Thymus (tissue), 11 donors: ENCODE results near the gene LAMA3. TPM values are rescaled to one million over a fixed set of nuclear protein-coding genes. Genes with fewer than 3 reads are reported as not detected.

Source experiments
- DNase-seq, 9 donors: peaks; one replicate each; pipeline ENCODE4 v3.0.0-alpha.2; 2013; ENCODE audit warnings: low spot score in 9 of 9, low read depth in 6 of 9, missing footprints in 1 of 9
- H3K27ac ChIP-seq, 2 donors: one replicate each; pipeline ENCODE4 v1.5.1; 2013; ENCODE audit warnings: control low read depth in 1 of 2, low read depth in 1 of 2, low read length in 1 of 2, mild to moderate bottlenecking in 1 of 2, moderate library complexity in 1 of 2
- H3K27me3 ChIP-seq, 2 donors: one replicate each; pipeline ENCODE4 v1.5.1; 2013; ENCODE audit warnings: low read length in 1 of 2; ENCODE audit not compliant: control insufficient read depth in 2 of 2, insufficient read depth in 1 of 2
- H3K36me3 ChIP-seq, 2 donors: one replicate each; pipeline ENCODE4 v1.5.1; 2013; ENCODE audit warnings: low read length in 1 of 2, mild to moderate bottlenecking in 1 of 2, moderate library complexity in 1 of 2; ENCODE audit not compliant: control insufficient read depth in 2 of 2, insufficient read depth in 2 of 2
- H3K4me1 ChIP-seq, 2 donors: one replicate each; pipeline ENCODE4 v1.5.1; 2013; ENCODE audit warnings: low read length in 2 of 2; ENCODE audit not compliant: control insufficient read depth in 2 of 2, insufficient read depth in 2 of 2
- H3K4me3 ChIP-seq, 2 donors: one replicate each; pipeline ENCODE4 v1.5.1; 2013; ENCODE audit warnings: low read length in 2 of 2, control low read depth in 1 of 2, mild to moderate bottlenecking in 1 of 2
- H3K9me3 ChIP-seq, 2 donors: one replicate each; pipeline ENCODE4 v1.5.1; 2013; ENCODE audit warnings: low read length in 1 of 2, mild to moderate bottlenecking in 1 of 2; ENCODE audit not compliant: control insufficient read depth in 2 of 2, insufficient read depth in 1 of 2
- WGBS: extraction: QIAGEN DNeasy Blood & Tissue Kit; methylation state at CpG from one replicate; pipeline ENCODE4 v1.1.7; 2013; 5-methylcytosine and 5-hydroxymethylcytosine counted together
- polyA plus RNA-seq: library from polyadenylated mRNA; stranded (reverse); fragments of 200-250 nt; gene quantifications from one replicate; pipeline ENCODE4 v1.2.3, GENCODE V29; 2013
- total RNA-seq: library from RNA; stranded (reverse); fragments of 120-200 nt; gene quantifications from one replicate; pipeline ENCODE4 v1.2.4, GENCODE V29; 2013
- donor health status: healthy.

Gene LAMA3
- total and polyA plus RNA-seq, 2 donors = 8.9 to 50.1 TPM

DNA sequence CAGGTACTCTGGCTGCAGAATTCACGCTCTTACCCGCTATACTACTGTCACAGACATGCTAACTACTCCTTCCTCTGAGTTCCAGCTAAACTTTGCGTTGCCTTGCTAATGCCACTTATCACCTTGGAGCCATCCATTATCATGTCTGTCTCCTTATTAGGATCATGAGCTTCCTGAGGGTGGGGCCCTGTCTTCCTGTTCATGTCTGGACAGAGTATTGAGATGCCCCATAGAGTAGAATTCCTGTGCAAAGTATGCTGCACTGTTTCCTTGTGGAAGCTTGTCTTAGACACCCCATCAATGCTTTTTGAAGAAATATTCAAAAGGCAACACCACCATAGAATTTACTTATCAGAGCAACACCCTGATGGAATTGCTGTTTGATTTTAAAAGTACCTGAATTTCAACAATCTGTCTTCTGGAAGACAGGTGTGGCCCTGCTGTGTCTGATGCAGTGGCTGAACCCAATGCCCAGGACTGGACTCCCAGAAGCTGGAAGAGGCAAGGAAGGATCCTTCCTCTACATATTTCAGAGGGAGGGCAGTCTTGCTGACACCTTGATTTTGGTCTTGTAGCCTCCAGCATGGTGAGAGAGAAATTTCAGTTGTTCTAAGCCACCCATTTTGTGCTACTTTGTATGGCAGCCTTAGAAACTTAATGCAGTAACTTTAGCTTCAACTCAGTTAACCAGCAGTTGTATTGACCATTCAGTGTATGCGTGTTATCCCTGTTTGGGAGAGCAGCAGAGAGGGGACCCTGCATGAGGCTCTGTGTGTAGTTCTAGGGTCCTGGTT lies 5.6 kb downstream of the LAMA3 start:
- DNase-seq = no peak
- Histone ChIP-seq H3K27ac (no peak overlapping the region), H3K36me3 (no peaks in the 10 kb centered on the region), H3K27me3 (peaks cover 6 to 27% of the 10 kb centered on the region in 2 donors), H3K9me3 (no peaks in the 10 kb centered on the region), H3K4me3 (no peak overlapping the region), H3K4me1 (peaks cover 0 to 4% of the 10 kb centered on the region in 2 donors)
- 99% methylated on average over 4 of the region's 4 CpGs for WGBS

DNA sequence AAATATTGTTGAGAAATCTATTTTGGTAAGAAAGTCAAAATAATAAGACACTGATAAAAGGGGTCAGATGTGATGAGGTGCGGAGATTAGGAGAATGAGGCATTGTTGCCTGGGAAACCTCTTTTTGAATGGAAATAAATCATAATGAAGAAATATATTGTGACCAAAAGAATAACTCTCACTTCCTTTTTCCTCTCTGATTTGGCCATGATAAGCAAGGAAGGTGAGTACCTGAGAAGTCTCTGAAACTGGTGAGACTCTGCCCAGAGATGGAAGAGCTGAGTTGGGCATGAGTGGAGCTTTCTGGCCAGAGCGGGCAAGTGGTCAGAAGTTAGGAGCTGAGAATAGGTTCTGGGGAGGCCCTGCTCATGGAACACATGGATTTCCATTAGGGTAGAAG lies 11.8 kb downstream of the LAMA3 start:
- H3K4me3 ChIP-seq = no peak overlapping the region
- H3K4me1 ChIP-seq = peaks cover 0 to 6% of the 10 kb centered on the region in 2 donors
- DNase-seq = no peak
- 72% methylated on average over 2 of the region's 2 CpGs for WGBS
- H3K27me3 ChIP-seq = peaks cover 0 to 3% of the 10 kb centered on the region in 2 donors
- H3K9me3 ChIP-seq = no peaks in the 10 kb centered on the region
- H3K36me3 ChIP-seq = no peaks in the 10 kb centered on the region
- no peak overlapping the region for H3K27ac ChIP-seq

GRCh38 chr18:23701544-23702064 lies 12.4 kb downstream of the LAMA3 start:
- Histone ChIP-seq H3K27ac (no peak overlapping the region), H3K27me3 (peaks cover 0 to 3% of the 10 kb centered on the region in 2 donors), H3K4me3 (no peak overlapping the region), H3K36me3 (no peaks in the 10 kb centered on the region), H3K9me3 (no peaks in the 10 kb centered on the region), H3K4me1 (peaks cover 0 to 6% of the 10 kb centered on the region in 2 donors)
- DNase-seq = no peak
- 97% methylated on average over 8 of the region's 8 CpGs for WGBS

- Histone ChIP-seq H3K9me3 (no peaks in the 10 kb centered on the region), H3K4me1 (peaks cover 0 to 6% of the 10 kb centered on the region in 2 donors), H3K27me3 (peaks cover 0 to 3% of the 10 kb centered on the region in 2 donors), H3K27ac (no peak overlapping the region), H3K4me3 (no peak overlapping the region), H3K36me3 (no peaks in the 10 kb centered on the region)
- WGBS = 94% methylated on average over 4 of the region's 4 CpGs
- DNase-seq = no peak
Measured at GRCh38 chr18:23702606-23703005, 13.4 kb downstream of the LAMA3 start.

DNA sequence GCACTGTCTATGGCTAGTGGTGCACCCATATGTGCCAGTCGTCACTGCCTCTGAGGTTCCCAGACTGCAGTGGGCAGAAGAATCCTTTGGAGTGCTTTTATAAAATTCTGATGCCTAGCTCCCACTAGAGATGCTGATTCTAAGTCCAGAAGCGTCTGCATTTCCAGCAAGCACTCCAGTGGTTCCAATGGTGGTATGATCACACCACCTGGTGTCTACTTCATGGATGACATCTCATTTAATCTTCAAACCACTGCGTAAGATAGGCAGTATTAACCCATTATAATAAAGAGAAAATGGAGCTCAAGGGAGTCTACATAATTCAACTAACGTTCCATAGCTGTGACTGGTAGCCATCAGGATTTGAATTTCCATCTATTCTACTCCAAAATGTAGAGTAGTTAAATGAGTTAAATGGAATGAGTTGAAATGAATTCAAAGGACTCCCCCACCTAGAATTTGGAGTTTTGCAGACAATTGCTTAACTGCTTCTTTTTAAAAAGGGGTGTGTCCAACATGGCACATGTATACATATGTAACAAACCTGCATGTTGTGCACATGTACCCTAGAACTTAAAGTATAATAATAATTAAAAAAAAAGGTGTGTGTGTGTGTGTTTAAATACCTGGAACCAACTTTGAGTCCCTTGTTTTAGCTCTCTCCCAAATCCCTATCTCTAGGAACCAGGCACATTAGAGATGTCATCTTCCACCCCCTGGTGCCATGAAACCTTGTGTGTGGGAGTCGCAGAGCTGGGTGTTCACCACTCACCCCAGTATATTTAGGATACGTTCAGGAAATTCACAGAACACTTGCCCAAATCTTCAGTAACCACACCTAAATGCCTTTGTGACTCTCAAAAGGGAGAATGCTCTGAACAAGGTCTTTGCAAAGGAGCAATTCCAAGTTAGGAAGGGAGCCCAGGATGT lies 14.1 kb downstream of the LAMA3 start:
- H3K27me3 ChIP-seq = peaks cover 0 to 3% of the 10 kb centered on the region in 2 donors
- H3K36me3 ChIP-seq = no peaks in the 10 kb centered on the region
- peaks cover 0 to 6% of the 10 kb centered on the region in 2 donors for H3K4me1 ChIP-seq
- DNase-seq = peak in 4 of 9 donors; percentile 13 to 38 (median 27)
- peak overlapping the region in 1 of 2 donors; percentile 67 for H3K27ac ChIP-seq
- H3K4me3 ChIP-seq = no peak overlapping the region
- 69% methylated on average over 6 of the region's 6 CpGs for WGBS
- no peaks in the 10 kb centered on the region for H3K9me3 ChIP-seq

- Histone ChIP-seq H3K9me3 (no peaks in the 10 kb centered on the region), H3K27ac (peak overlapping the region in 1 of 2 donors; percentile 67), H3K4me3 (no peak overlapping the region), H3K4me1 (peaks cover 0 to 6% of the 10 kb centered on the region in 2 donors), H3K27me3 (peaks cover 0 to 3% of the 10 kb centered on the region in 2 donors), H3K36me3 (no peaks in the 10 kb centered on the region)
- DNase-seq = no peak
- WGBS = 78% methylated on average over 6 of the region's 6 CpGs
Measured at GRCh38 chr18:23703987-23704384, 14.7 kb downstream of the LAMA3 start.

- no peaks in the 10 kb centered on the region for H3K9me3 ChIP-seq
- H3K4me1 ChIP-seq = peaks cover 0 to 6% of the 10 kb centered on the region in 2 donors
- peaks cover 0 to 3% of the 10 kb centered on the region in 2 donors for H3K27me3 ChIP-seq
- no peak overlapping the region for H3K27ac ChIP-seq
- no peaks in the 10 kb centered on the region for H3K36me3 ChIP-seq
- H3K4me3 ChIP-seq = no peak overlapping the region
- no peak for DNase-seq
Measured at GRCh38 chr18:23704806-23705205, 15.6 kb downstream of the LAMA3 start.

DNA sequence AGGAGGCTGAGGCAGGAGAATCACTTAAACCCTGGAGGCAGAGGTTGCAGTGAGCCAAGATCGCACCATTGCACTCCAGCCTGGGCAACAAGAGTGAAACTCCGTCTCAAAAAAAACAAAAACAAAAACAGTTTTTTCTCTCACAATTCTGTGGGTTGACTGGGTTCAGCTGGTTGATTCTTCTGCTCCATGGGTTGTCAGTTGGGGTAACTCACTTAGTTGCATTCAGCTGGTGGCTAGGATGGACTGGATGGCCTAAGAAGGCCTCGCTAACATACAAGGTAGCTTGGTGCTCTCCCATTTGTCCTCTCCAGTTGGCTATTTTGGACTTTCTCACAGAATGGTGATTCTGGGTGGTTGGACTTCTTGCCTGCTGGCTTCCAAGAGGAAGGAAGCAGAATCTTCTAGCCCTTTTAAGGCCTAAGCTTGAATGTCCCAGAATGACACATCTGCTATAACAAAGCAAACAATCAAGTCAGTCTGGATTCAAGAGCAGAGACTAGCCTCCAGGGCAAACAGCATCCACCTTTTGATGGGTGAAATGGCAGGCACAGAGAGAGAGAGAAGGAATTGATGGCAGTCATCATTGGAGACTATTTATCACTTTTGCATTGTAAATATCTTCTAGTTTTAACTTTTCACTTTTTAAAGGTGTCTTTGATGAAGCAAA lies 17.9 kb downstream of the LAMA3 start:
- Histone ChIP-seq H3K4me3 (no peak overlapping the region), H3K9me3 (no peaks in the 10 kb centered on the region), H3K4me1 (peaks cover 3 to 8% of the 10 kb centered on the region in 2 donors), H3K36me3 (no peaks in the 10 kb centered on the region), H3K27ac (no peak overlapping the region), H3K27me3 (no peaks in the 10 kb centered on the region)
- DNase-seq = no peak
- WGBS = 100% methylated on average over 3 of the region's 3 CpGs
